B cell (primary cell): ENCODE data around the gene RNASE13. TPM values are rescaled to one million over a fixed set of nuclear protein-coding genes. Genes with fewer than 3 reads are reported as not detected.

Experiments
- ATAC-seq: fragments of 200-7000 bp; cut with Tn5 transposase; one replicate; pipeline ENCODE4 v1.10.0; 2021; ENCODE audit warnings: low read depth, mild to moderate bottlenecking, moderate number of reproducible peaks, moderate library complexity
- CTCF ChIA-PET: fragments of 350-600 bp; sonication (Branson Sonifier 250); formaldehyde crosslinking; loops from one replicate; lab custom pipeline; 2021; ENCODE audit warnings: antibody characterized with exemption, inconsistent platforms; lab: Charles Lee
- POLR2A ChIA-PET: fragments of 350-600 bp; sonication (Branson Sonifier 250); formaldehyde crosslinking; loops from one replicate; lab custom pipeline; 2021; ENCODE audit warnings: antibody characterized with exemption; lab: Charles Lee
- DNase-seq: peaks from one replicate; pipeline ENCODE4 v3.0.0; 2013
- H2AFZ ChIP-seq: 2 replicates; pipeline ENCODE4 v1.6.1; 2012; ENCODE audit warnings: mild to moderate bottlenecking, low read depth, low read length; ENCODE audit not compliant: insufficient read depth, poor library complexity, severe bottlenecking
- H3K27ac ChIP-seq, 2 donors: 1 replicate in 1 of 2; 2 replicates in 1 of 2; pipeline ENCODE4 v1.5.1; 2012 to 2013; ENCODE audit warnings: low read length in 2 of 2, mild to moderate bottlenecking in 2 of 2, moderate library complexity in 1 of 2
- H3K27me3 ChIP-seq, 4 experiments: fragments of 200-600 bp in 1 of 4; sonication (generic) in 1 of 4; replicated peaks in 1 of 4; 1 replicate in 2 of 4; 2 replicates in 2 of 4; pipeline versions ENCODE4 v1.6.1 to v1.7.0; 2013 to 2016; ENCODE audit warnings: low read length in 3 of 4, mild to moderate bottlenecking in 2 of 4, mixed read lengths in 1 of 4, moderate library complexity in 1 of 4; ENCODE audit not compliant: insufficient read depth in 4 of 4, control insufficient read depth in 3 of 4; ENCODE audit errors: control extremely low read depth in 1 of 4
- H3K36me3 ChIP-seq, 2 experiments: replicated peaks in 1 of 2; 1 replicate in 1 of 2; 2 replicates in 1 of 2; pipeline versions ENCODE4 v1.6.1 to v1.7.1; 2013; ENCODE audit warnings: low read length in 1 of 2; ENCODE audit not compliant: insufficient read depth in 2 of 2, control insufficient read depth in 1 of 2; ENCODE audit errors: control extremely low read depth in 1 of 2, extremely low read depth in 1 of 2
- H3K4me1 ChIP-seq, 2 donors: fragments of 200-600 bp in 1 of 2; sonication (generic) in 1 of 2; 1 replicate in 1 of 2; 2 replicates in 1 of 2; pipeline versions ENCODE4 v1.5.1 to v1.6.1; 2013 to 2017; ENCODE audit warnings: low read length in 2 of 2; ENCODE audit not compliant: control insufficient read depth in 2 of 2, insufficient read depth in 2 of 2
- H3K4me2 ChIP-seq: replicated peaks from 2 replicates; pipeline ENCODE3; 2012; ENCODE audit warnings: mild to moderate bottlenecking, low read depth, low read length; ENCODE audit not compliant: poor library complexity, severe bottlenecking
- H3K4me3 ChIP-seq, 5 experiments: fragments of 200-600 bp in 1 of 5; sonication (generic) in 1 of 5; 1 replicate in 3 of 5; 2 replicates in 2 of 5; pipeline versions ENCODE4 v1.5.1 to v1.7.0; 2011 to 2016; ENCODE audit warnings: low read length in 4 of 5, mild to moderate bottlenecking in 4 of 5, low read depth in 2 of 5, control low read depth in 1 of 5, moderate library complexity in 1 of 5; ENCODE audit not compliant: insufficient read depth in 1 of 5; ENCODE audit errors: control extremely low read depth in 1 of 5, extremely low read depth in 1 of 5
- H3K79me2 ChIP-seq: fragments of 200-600 bp; sonication (generic); one replicate; pipeline ENCODE4 v1.6.0; 2016; ENCODE audit warnings: low read length; ENCODE audit not compliant: control insufficient read depth, insufficient read depth
- H3K9ac ChIP-seq: fragments of 200-600 bp; sonication (generic); 2 replicates; pipeline ENCODE4 v1.6.1; 2017; ENCODE audit warnings: mild to moderate bottlenecking, low read length, moderate library complexity
- H3K9me3 ChIP-seq, 3 donors: one replicate each; pipeline versions ENCODE4 v1.6.1 to v1.7.1; 2013; ENCODE audit warnings: low read length in 2 of 3; ENCODE audit not compliant: control insufficient read depth in 2 of 3, insufficient read depth in 1 of 3; ENCODE audit errors: control extremely low read depth in 1 of 3
- H4K20me1 ChIP-seq: 2 replicates; pipeline ENCODE4 v1.6.0; 2012; ENCODE audit warnings: mild to moderate bottlenecking, low read length; ENCODE audit not compliant: insufficient read depth, control insufficient read depth, poor library complexity, severe bottlenecking
- H3K27ac Mint-ChIP-seq: one replicate; pipeline ENCODE4 v1.8.0; 2021; ENCODE audit warnings: mixed read lengths
- H3K27me3 Mint-ChIP-seq: one replicate; pipeline ENCODE4 v1.8.0; 2021; ENCODE audit warnings: mixed read lengths
- H3K4me1 Mint-ChIP-seq: one replicate; pipeline ENCODE4 v1.8.0; 2021; ENCODE audit warnings: mixed read lengths
- H3K4me3 Mint-ChIP-seq: one replicate; pipeline ENCODE4 v1.8.0; 2021; ENCODE audit warnings: mixed read lengths
- H3K9me3 Mint-ChIP-seq: one replicate; pipeline ENCODE4 v1.8.0; 2022; ENCODE audit warnings: mixed read lengths; ENCODE audit not compliant: insufficient read depth
- EZH2 ChIP-seq: IDR thresholded peaks from 2 replicates; pipeline ENCODE4 v1.6.1; 2012; ENCODE audit warnings: borderline replicate concordance, low read depth, mild to moderate bottlenecking, moderate library complexity, low read length; ENCODE audit not compliant: insufficient read depth, poor library complexity, severe bottlenecking
- WGBS: methylation state at CpG from one replicate; pipeline ENCODE4 v1.1.5; 2013; ENCODE audit warnings: missing lambda C conversion rate; ENCODE audit not compliant: insufficient coverage; 5-methylcytosine and 5-hydroxymethylcytosine counted together
- intact Hi-C: fragments of 100-400 bp; cut with micrococcal nuclease; formaldehyde crosslinking; loops from one replicate; pipeline ENCODE4 v1.10.0; 2022
- polyA plus RNA-seq: library from polyadenylated mRNA; depleted of rRNA; stranded (reverse); fragments of >200 nt; gene quantifications from 2 replicates; pipeline ENCODE4 v1.2.3, GENCODE V29; 2012
- total RNA-seq, 2 donors: library from RNA; stranded (reverse); fragments of 120-200 nt in 1 of 2; gene quantifications; 1 replicate in 1 of 2; 2 replicates in 1 of 2; pipeline versions ENCODE4 v1.2.3 to v1.2.4, GENCODE V29; 2013 to 2022
- TF ChIP-seq, protein P1 (sequence below): fragments of 200-600 bp; IDR thresholded peaks from one replicate; pipeline ENCODE4 v1.8.0; 2022; ENCODE audit warnings: antibody characterized with exemption, mild to moderate bottlenecking

RNASE13 gene
- total and polyA plus RNA-seq, 2 donors (not counting 1 experiment from before 2014, with no cell fraction given) = not detected

DNA sequence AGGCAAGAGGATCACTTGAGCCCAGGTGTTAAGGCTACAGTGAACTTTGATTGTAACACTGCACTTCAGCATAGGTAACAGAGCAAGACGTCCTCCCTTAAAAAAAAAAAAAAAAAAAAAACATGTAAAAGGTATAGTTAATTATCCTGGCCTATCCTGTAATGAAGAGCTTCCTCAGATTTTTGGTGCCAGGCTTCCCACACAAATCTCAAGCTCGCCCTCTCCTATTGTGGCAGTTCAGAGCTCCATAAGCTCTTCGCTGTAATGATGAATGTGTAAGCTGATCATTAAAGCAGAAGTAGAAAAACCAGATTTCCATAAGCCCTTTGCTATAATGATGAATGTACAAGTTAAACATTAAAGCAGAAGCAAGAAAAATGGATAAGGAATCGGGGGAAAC is 37.5 kb downstream of the RNASE13 start:
- ChIA-PET CTCF (interaction anchor here (0.7 to 6.5 kb wide), 4 partner anchors 18 to 108 kb away, joined by 3 to 47 read pairs (median 9); partner anchors contain the start of gene RNASE13), POLR2A (interaction anchor here (0.5 kb wide), 1 partner anchor 11 kb away, joined by 3 read pairs; no protein-coding TSS in a partner anchor)
- no peaks in the 10 kb centered on the region for H4K20me1 ChIP-seq
- TF ChIP-seq, protein P1, sequence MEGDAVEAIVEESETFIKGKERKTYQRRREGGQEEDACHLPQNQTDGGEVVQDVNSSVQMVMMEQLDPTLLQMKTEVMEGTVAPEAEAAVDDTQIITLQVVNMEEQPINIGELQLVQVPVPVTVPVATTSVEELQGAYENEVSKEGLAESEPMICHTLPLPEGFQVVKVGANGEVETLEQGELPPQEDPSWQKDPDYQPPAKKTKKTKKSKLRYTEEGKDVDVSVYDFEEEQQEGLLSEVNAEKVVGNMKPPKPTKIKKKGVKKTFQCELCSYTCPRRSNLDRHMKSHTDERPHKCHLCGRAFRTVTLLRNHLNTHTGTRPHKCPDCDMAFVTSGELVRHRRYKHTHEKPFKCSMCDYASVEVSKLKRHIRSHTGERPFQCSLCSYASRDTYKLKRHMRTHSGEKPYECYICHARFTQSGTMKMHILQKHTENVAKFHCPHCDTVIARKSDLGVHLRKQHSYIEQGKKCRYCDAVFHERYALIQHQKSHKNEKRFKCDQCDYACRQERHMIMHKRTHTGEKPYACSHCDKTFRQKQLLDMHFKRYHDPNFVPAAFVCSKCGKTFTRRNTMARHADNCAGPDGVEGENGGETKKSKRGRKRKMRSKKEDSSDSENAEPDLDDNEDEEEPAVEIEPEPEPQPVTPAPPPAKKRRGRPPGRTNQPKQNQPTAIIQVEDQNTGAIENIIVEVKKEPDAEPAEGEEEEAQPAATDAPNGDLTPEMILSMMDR = no peak
- TF ChIP-seq EZH2 = no peak
- H3K27me3 ChIP-seq = no peaks in the 10 kb centered on the region
- no peaks in the 10 kb centered on the region for H3K4me1 ChIP-seq
- no peaks in the 10 kb centered on the region for H3K9me3 ChIP-seq
- H3K79me2 ChIP-seq = no peaks in the 10 kb centered on the region
- no peak overlapping the region for H3K4me3 ChIP-seq
- no peak overlapping the region for H3K27ac Mint-ChIP-seq
- H3K9ac ChIP-seq = no peak overlapping the region
- H3K4me3 Mint-ChIP-seq = no peak overlapping the region
- ATAC-seq (no peak), DNase-seq (no peak)
- H3K4me1 Mint-ChIP-seq = no peaks in the 10 kb centered on the region
- no peak overlapping the region for H3K27ac ChIP-seq
- 100% methylated on average over 1 of the region's 4 CpGs for WGBS
- H3K27me3 Mint-ChIP-seq = no peaks in the 10 kb centered on the region
- H2AFZ ChIP-seq = no peak overlapping the region
- H3K4me2 ChIP-seq = no peak overlapping the region
- H3K36me3 ChIP-seq = peaks cover 15 to 58% of the 10 kb centered on the region in 2 experiments
- intact Hi-C loops = no loop called here
- no peaks in the 10 kb centered on the region for H3K9me3 Mint-ChIP-seq

DNA sequence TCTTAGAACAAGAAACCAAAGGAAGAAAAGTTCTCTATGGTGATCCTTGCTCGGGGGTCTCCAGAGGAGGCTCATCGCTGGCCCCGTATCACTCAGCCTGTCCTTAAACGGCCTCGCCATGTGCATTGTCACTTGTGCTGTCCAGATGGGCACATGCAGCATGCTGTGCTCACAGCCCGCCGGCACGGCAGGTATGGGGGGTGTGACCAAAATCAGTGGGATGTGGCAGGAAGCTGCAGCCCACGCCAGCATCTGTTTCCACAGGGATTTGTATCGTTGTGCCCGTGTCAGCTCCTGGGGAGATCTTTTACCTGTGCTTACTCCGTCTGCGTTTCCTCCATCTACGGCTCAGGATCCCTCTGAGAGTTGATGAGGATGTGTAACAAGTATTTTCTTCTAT is 38.1 kb downstream of the RNASE13 start:
- TF ChIP-seq, protein P1 = no peak
- no peak for TF ChIP-seq EZH2
- ChIA-PET CTCF (interaction anchor here (0.7 to 6.5 kb wide), 2 partner anchors 19 to 38 kb away, joined by 3 to 47 read pairs; partner anchors contain the start of gene RNASE13), POLR2A (no interaction called here)
- Histone ChIP-seq H3K36me3 (peaks cover 16 to 63% of the 10 kb centered on the region in 2 experiments), H3K4me2 (no peak overlapping the region), H3K4me1 (no peaks in the 10 kb centered on the region), H3K79me2 (no peaks in the 10 kb centered on the region), H4K20me1 (no peaks in the 10 kb centered on the region), H3K9ac (no peak overlapping the region), H3K9me3 (no peaks in the 10 kb centered on the region), H2AFZ (no peak overlapping the region), H3K27ac (no peak overlapping the region), H3K27me3 (no peaks in the 10 kb centered on the region), H3K4me3 (no peak overlapping the region)
- Mint-ChIP-seq H3K27ac (no peak overlapping the region), H3K4me3 (no peak overlapping the region), H3K27me3 (no peaks in the 10 kb centered on the region), H3K9me3 (no peaks in the 10 kb centered on the region), H3K4me1 (peaks cover 3% of the 10 kb centered on the region)
- intact Hi-C loops = no loop called here
- DNase-seq (no peak), ATAC-seq (no peak)
- WGBS = 96% methylated on average over 14 of the region's 14 CpGs
